Measurements from ENCODE around the gene ZNF57.
"Not testable (repeated sequence)": the region's sequence is repeated elsewhere in the genome, so short reads cannot be mapped to it uniquely, and the experiment has no call there.

Gene ZNF57

GRCh38 chr19:2900296-2901252 lies at the start of gene ZNF57:
Gene ZNF57 (plus strand): TSS chr19:2900928. CDS start chr19:2901046, 118 bp downstream.
- DNase-seq = peak; percentile 100

GRCh38 chr19:2852598-2852997 lies 48.1 kb upstream of the ZNF57 start:
- no peak for DNase-seq

- DNase-seq = no peak
Observed at GRCh38 chr19:2853015-2853606, 47.6 kb upstream of the ZNF57 start.

- no peak for DNase-seq
Observed at GRCh38 chr19:2854849-2855248, 45.9 kb upstream of the ZNF57 start.

- no peak for DNase-seq
Observed at GRCh38 chr19:2856457-2857050, 44.2 kb upstream of the ZNF57 start.

GRCh38 chr19:2858864-2859263 lies 41.9 kb upstream of the ZNF57 start:
- DNase-seq = no peak

- no peak for DNase-seq
Observed at GRCh38 chr19:2863816-2864215, 36.9 kb upstream of the ZNF57 start.

GRCh38 chr19:2865334-2866100 lies 35.2 kb upstream of the ZNF57 start:
- no peak for DNase-seq

GRCh38 chr19:2866495-2867024 lies 34.2 kb upstream of the ZNF57 start:
- DNase-seq = no peak

- no peak for DNase-seq
Observed at GRCh38 chr19:2867025-2867991, 33.4 kb upstream of the ZNF57 start, which contains the start of gene ZNF556. Gene ZNF556 (plus strand): TSS chr19:2867335. CDS start chr19:2867422, 87 bp downstream.

- DNase-seq = peak; percentile 8
Observed at GRCh38 chr19:2869618-2870017, 31.1 kb upstream of the ZNF57 start.

- peak; percentile 28 for DNase-seq
Observed at GRCh38 chr19:2872175-2872574, 28.6 kb upstream of the ZNF57 start.

GRCh38 chr19:2877398-2878331 lies 23.1 kb upstream of the ZNF57 start:
- no peak for DNase-seq

GRCh38 chr19:2883686-2884439 lies 16.9 kb upstream of the ZNF57 start:
- no peak for DNase-seq

- no peak for DNase-seq
Observed at GRCh38 chr19:2885736-2886135, 15.0 kb upstream of the ZNF57 start.

- peak; percentile 62 for DNase-seq
Observed at GRCh38 chr19:2887391-2887914, 13.3 kb upstream of the ZNF57 start.

GRCh38 chr19:2888731-2889224 lies 11.9 kb upstream of the ZNF57 start:
- DNase-seq = no peak

GRCh38 chr19:2890531-2890930 lies 10.2 kb upstream of the ZNF57 start:
- DNase-seq = not testable (repeated sequence)

- no peak for DNase-seq
Observed at GRCh38 chr19:2896694-2897093, 4.0 kb upstream of the ZNF57 start.

All from suppressor macrophage treated with lipopolysaccharide for 4 hours (primary cell).